Mucosa of rectum (tissue), 2 donors: ENCODE measurements around the gene XRCC4.
A peak's percentile ranks its signal among the peaks of the same experiment; 100 is the strongest.

Source experiments
- H3K27ac ChIP-seq, 2 donors: one replicate each; pipeline ENCODE4 v1.7.0; 2013; ENCODE audit warnings: inconsistent platforms in 2 of 2, low read depth in 2 of 2, low read length in 2 of 2
- H3K27me3 ChIP-seq, 2 donors: one replicate each; pipeline ENCODE4 v1.7.0; 2013; ENCODE audit warnings: low read length in 2 of 2; ENCODE audit not compliant: control insufficient read depth in 2 of 2, insufficient read depth in 2 of 2
- H3K36me3 ChIP-seq, 2 donors: one replicate each; pipeline ENCODE4 v1.7.0; 2013; ENCODE audit warnings: low read length in 2 of 2; ENCODE audit not compliant: control insufficient read depth in 2 of 2, insufficient read depth in 2 of 2
- H3K4me1 ChIP-seq, 2 donors: one replicate each; pipeline ENCODE4 v1.7.0; 2013; ENCODE audit warnings: low read length in 2 of 2, mild to moderate bottlenecking in 1 of 2; ENCODE audit not compliant: control insufficient read depth in 2 of 2, insufficient read depth in 2 of 2
- H3K4me3 ChIP-seq, 2 donors: one replicate each; pipeline ENCODE4 v1.7.0; 2013; ENCODE audit warnings: low read length in 2 of 2
- H3K9ac ChIP-seq, 2 donors: one replicate each; pipeline ENCODE4 v1.7.0; 2013; ENCODE audit warnings: low read length in 2 of 2, low read depth in 1 of 2, mild to moderate bottlenecking in 1 of 2
- H3K9me3 ChIP-seq, 2 donors: one replicate each; pipeline ENCODE4 v1.7.0; 2013; ENCODE audit warnings: low read length in 2 of 2; ENCODE audit not compliant: control insufficient read depth in 2 of 2
- donor health status: healthy.
- donor health status: Normal muscosa, but diverticular disease.

XRCC4 gene

GRCh38 chr5:83076742-83077661 lies at the start of gene XRCC4, which contains the start of gene TMEM167A:
XRCC4 (plus strand) TSS chr5:83077547; CDS start chr5:83104920, 27,373 bp downstream.
TMEM167A (minus strand) TSS chr5:83077394; CDS start chr5:83077323, 71 bp downstream.
- H3K4me1 ChIP-seq: peaks cover 5 to 6% of the 10 kb centered on the region in 2 donors
- H3K9me3 ChIP-seq: no peaks in the 10 kb centered on the region
- H3K9ac ChIP-seq: peak within 1 kb of the TSS; percentile 89 to 92
- peak within 1 kb of the TSS; percentile 85 to 89 for H3K27ac ChIP-seq
- no peaks in the 10 kb centered on the region for H3K36me3 ChIP-seq
- H3K27me3 ChIP-seq: no peaks in the 10 kb centered on the region
- peak within 1 kb of the TSS; percentile 85 to 99 for H3K4me3 ChIP-seq

GRCh38 chr5:83029912-83030311 lies 47.4 kb upstream of the XRCC4 start:
- Histone ChIP-seq H3K4me3 (no peak overlapping the region), H3K36me3 (no peaks in the 10 kb centered on the region), H3K27me3 (no peaks in the 10 kb centered on the region), H3K27ac (no peak overlapping the region), H3K4me1 (no peaks in the 10 kb centered on the region), H3K9ac (no peak overlapping the region), H3K9me3 (no peaks in the 10 kb centered on the region)

- Histone ChIP-seq H3K27ac (no peak overlapping the region), H3K4me1 (no peaks in the 10 kb centered on the region), H3K9me3 (no peaks in the 10 kb centered on the region), H3K9ac (no peak overlapping the region), H3K4me3 (no peak overlapping the region), H3K36me3 (no peaks in the 10 kb centered on the region), H3K27me3 (no peaks in the 10 kb centered on the region)
These were observed 46.0 kb upstream of the XRCC4 start for GRCh38 chr5:83031381-83031780.

- no peak overlapping the region for H3K9ac ChIP-seq
- H3K27me3 ChIP-seq: no peaks in the 10 kb centered on the region
- no peak overlapping the region for H3K27ac ChIP-seq
- no peak overlapping the region for H3K4me3 ChIP-seq
- H3K36me3 ChIP-seq: no peaks in the 10 kb centered on the region
- H3K9me3 ChIP-seq: no peaks in the 10 kb centered on the region
- no peaks in the 10 kb centered on the region for H3K4me1 ChIP-seq
These were observed 43.3 kb upstream of the XRCC4 start for GRCh38 chr5:83034036-83034435.

GRCh38 chr5:83034528-83035207 lies 42.7 kb upstream of the XRCC4 start:
- Histone ChIP-seq H3K36me3 (no peaks in the 10 kb centered on the region), H3K9me3 (no peaks in the 10 kb centered on the region), H3K4me1 (no peaks in the 10 kb centered on the region), H3K27ac (no peak overlapping the region), H3K27me3 (no peaks in the 10 kb centered on the region), H3K4me3 (no peak overlapping the region), H3K9ac (no peak overlapping the region)

- H3K36me3 ChIP-seq: no peaks in the 10 kb centered on the region
- H3K4me3 ChIP-seq: no peak overlapping the region
- H3K9ac ChIP-seq: no peak overlapping the region
- no peaks in the 10 kb centered on the region for H3K9me3 ChIP-seq
- no peak overlapping the region for H3K27ac ChIP-seq
- no peaks in the 10 kb centered on the region for H3K27me3 ChIP-seq
- H3K4me1 ChIP-seq: no peaks in the 10 kb centered on the region
These were observed 41.8 kb upstream of the XRCC4 start for GRCh38 chr5:83035373-83036100.

- no peak overlapping the region for H3K27ac ChIP-seq
- no peaks in the 10 kb centered on the region for H3K9me3 ChIP-seq
- H3K4me1 ChIP-seq: no peaks in the 10 kb centered on the region
These were observed 40.3 kb upstream of the XRCC4 start for GRCh38 chr5:83036991-83037575.

GRCh38 chr5:83038924-83039323 lies 38.4 kb upstream of the XRCC4 start:
- H3K27me3 ChIP-seq: no peaks in the 10 kb centered on the region
- no peaks in the 10 kb centered on the region for H3K9me3 ChIP-seq
- H3K4me1 ChIP-seq: no peaks in the 10 kb centered on the region
- H3K36me3 ChIP-seq: no peaks in the 10 kb centered on the region
- H3K27ac ChIP-seq: no peak overlapping the region
- no peak overlapping the region for H3K4me3 ChIP-seq
- no peak overlapping the region for H3K9ac ChIP-seq

More at GRCh38 chr5:83036991-83037575, 40.3 kb upstream of the XRCC4 start:
- Histone ChIP-seq H3K9ac (no peak overlapping the region), H3K27me3 (no peaks in the 10 kb centered on the region), H3K4me3 (no peak overlapping the region), H3K36me3 (no peaks in the 10 kb centered on the region)

- Histone ChIP-seq H3K27me3 (no peaks in the 10 kb centered on the region), H3K4me1 (no peaks in the 10 kb centered on the region), H3K4me3 (no peak overlapping the region), H3K27ac (no peak overlapping the region), H3K9ac (no peak overlapping the region), H3K36me3 (no peaks in the 10 kb centered on the region), H3K9me3 (no peaks in the 10 kb centered on the region)
These were observed 34.8 kb upstream of the XRCC4 start for GRCh38 chr5:83042507-83042906.
